GM15510 (cell line): ENCODE results near the gene PFDN6.
A peak's percentile ranks its signal among the peaks of the same experiment; 100 is the strongest.

Experiments
- POLR2A ChIP-seq: IDR thresholded peaks from 3 replicates; pipeline ENCODE4 v1.6.1; 2011; ENCODE audit warnings: borderline replicate concordance; ENCODE audit not compliant: insufficient read length; ENCODE audit errors: extremely low read depth

PFDN6 gene

DNA sequence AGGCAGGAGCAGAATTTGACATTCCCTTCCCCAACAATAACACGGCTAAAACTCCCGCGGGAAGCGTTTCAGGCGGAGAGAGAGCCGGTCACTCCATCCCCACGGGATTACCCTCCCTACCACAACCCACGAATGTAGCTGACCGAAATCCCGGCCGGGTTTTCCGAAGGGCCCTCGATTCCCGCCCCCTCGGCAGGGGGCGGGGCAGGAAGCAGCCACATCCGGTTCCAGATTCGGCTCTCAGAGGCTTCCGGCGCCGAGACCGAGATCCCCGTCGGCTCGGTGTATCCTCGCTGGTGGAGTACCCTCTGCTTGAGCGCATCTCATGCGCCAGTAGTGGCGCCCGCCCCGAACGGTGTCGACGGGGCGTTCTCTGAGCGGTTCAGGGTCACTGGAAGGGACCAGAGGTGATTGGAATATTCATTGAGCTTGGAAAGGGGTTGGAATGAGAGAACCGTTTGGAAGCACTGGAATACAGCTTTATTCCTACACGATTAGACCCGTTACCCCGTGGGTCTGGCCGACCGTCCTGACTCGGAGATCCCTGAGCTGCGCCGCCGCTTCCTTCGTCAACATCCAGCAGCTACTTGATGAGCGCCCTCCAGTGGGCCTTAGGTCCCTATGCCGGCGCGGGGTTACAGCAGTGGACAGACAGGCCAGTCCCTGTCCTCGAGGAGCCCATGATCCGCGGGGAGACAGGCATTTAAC lies 10.0 kb downstream of the PFDN6 start:
- TF ChIP-seq POLR2A = peak; percentile 93

GRCh38 chr6:33301877-33302276 lies 12.5 kb downstream of the PFDN6 start:
- TF ChIP-seq POLR2A = no peak

DNA sequence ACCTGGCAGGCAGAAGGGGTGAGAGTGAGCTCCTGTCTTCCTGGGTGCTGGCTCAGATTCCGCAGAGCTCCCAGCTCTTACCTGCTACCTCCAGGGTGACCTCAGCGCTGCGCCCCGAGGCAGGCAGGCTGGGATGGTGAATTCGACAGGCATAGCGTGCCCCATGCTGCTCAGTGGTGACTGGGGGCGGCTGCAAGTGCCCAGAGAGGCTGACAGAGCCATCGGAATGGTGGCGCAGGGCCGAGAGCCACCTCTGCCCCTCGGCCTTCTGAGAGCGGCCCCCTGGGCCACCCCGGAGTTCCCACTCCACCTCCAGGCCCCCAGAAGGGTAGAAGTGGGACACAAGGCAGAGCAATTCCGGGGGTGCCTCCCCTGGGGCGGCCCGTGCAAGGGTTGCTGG lies 14.8 kb downstream of the PFDN6 start:
- no peak for TF ChIP-seq POLR2A

- no peak for TF ChIP-seq POLR2A
Observed at GRCh38 chr6:33305052-33305451, 15.7 kb downstream of the PFDN6 start.

DNA sequence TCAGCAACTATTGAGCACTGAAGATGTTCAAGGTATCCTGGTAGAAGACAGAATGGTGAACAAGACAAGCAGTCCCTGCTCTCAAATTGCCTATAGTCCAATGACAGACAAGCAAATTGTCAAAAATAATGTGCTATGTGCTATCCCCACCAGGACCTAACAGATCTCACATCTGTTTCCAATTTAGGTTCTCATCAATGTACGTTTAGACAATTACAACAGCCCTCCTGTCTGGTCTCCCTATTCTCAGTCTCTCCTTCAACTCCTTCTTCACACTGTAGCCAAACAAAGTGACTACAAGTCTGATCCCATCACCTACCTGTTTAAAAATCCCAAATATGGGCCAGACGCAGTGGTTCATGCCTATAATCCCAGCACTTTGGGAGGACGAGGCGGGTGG lies 17.0 kb downstream of the PFDN6 start:
- TF ChIP-seq POLR2A = no peak

DNA sequence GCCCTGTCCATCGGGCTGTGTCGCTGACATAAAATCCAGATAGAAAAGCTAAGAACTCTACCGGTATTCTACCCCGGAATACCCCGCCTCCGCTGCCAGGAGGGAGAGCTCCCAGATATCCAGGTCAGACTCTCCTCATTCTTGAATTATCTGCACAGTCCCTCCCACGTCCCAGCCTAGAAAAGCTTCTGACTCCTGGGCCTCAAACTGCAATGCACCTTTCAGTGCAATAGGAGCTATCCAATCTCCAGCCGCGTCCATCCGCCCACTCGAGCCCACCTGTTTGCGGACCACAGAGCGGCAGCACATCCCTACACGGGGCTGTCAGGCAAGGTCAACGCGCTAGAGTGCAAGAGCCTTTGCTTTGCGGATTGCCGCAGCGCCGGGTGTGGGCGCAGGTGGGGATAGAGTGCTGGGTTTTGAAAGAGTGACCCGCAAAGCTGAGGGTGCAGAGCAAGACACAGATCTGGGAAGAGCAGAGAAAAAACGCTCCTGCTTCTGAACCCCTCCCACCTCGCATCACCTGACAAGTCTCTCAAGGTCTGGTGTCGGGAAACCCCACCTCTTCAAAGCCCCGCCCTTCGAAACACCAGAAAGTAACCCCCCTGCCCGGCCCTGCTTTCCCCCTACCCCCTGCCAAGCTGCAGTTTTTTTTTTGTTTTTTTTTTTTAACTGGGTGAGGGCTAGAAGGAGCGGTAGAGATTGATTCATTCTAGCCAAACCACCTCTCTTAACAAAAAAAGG lies 23.1 kb downstream of the PFDN6 start:
- peak; percentile 26 for TF ChIP-seq POLR2A

- TF ChIP-seq POLR2A = no peak
Observed at GRCh38 chr6:33313105-33313708, 23.8 kb downstream of the PFDN6 start.

DNA sequence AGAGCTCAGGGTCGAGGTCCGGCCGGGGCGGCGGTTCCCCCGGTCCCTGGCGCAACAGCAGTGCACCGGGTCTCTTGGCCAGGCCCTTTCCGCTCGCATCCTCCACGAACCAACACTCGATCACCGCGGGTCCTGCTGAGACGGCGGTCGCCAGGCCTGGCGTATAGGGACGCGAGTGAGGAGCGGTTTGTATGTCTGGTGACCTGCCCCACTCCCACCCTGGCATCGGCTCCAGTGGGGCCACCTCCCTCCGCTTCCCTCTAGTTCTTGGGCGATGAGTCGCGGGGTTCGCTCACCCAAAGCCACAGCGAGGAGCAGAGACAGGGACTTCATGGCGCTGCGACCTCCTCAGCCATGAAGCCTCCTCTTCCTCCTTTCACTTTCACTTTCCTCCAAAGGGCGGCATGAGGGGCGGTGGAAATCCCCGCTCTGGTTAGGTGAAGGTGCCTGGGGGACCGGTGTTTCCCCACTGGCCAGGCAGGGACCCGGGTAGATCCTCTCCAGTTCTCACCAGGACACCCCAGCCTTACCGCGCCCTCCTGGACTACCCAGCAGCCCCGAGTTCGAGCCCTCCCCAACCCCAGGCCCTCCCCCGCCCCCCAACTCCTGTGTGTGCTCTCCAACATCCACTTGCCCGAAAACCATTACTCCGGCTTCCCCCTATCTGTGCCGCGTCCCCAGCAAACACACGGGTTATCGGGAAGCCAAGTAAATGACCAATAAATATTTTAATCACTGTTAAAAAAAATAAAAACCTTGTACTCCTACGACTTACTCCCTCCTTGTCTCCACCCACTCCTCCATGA lies 24.5 kb downstream of the PFDN6 start, which contains the start of gene TAPBP:
TSS of gene TAPBP (minus strand) at position 370 of the 806 bp plus-strand sequence. CDS start at position 333, 37 bp downstream.
- TF ChIP-seq POLR2A = peak; percentile 72

GRCh38 chr6:33314515-33314942 lies 25.1 kb downstream of the PFDN6 start:
- no peak for TF ChIP-seq POLR2A

- TF ChIP-seq POLR2A = peak; percentile 31
Observed at GRCh38 chr6:33314943-33315792, 25.8 kb downstream of the PFDN6 start.

DNA sequence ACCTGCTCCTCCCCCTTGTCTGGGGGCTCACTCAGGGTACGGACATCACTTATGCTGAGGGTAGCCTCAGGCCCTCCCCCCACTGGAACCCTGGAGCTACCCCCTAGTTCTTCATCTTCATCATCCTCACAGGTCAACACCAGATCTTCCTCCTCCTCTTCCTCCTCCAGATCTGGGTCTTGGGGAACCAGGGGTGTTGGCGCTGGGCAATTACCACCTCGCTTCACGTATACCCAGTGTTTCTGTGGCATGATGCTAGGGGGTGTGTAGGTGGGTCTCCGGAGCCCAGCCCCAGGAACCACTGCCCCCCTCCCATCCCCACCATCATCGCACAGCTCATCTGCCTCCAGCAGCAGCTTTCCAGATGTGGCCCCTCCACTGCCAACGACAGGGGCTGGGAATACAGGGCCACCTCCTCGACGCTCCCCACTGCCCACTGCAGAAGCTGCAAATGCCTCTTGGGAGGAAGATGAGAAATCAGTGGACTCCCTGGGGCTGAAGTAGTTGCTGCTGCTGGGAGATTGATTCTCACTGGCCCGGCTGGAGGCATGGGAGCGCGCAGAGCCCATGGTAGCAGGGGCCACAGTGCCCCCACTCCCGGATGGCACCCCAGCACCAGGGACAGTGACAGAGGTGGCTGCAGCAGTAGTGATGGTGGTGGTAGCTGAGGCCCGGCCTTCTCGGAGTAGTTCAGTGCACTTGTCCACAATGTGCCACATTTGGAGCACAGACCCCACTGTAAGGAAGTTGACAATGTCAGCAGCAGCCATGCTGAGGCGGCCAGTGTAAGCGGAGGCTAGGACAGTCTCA lies 26.6 kb downstream of the PFDN6 start:
- no peak for TF ChIP-seq POLR2A

GRCh38 chr6:33316603-33317418 lies 27.4 kb downstream of the PFDN6 start:
- TF ChIP-seq POLR2A = no peak
